Duodenal mucosa (tissue), 2 donors: Measurements from ENCODE around the gene IGFN1.

Experiments used
- H3K27ac ChIP-seq: one replicate; pipeline ENCODE4 v1.7.0; 2013; ENCODE audit warnings: low read depth, low read length
- H3K27me3 ChIP-seq, 2 donors: one replicate each; pipeline ENCODE4 v1.7.0; 2013; ENCODE audit warnings: low read length in 2 of 2, control low read depth in 1 of 2; ENCODE audit not compliant: insufficient read depth in 2 of 2, control insufficient read depth in 1 of 2
- H3K36me3 ChIP-seq, 2 donors: one replicate each; pipeline ENCODE4 v1.7.0; 2013; ENCODE audit warnings: low read length in 2 of 2, control low read depth in 1 of 2; ENCODE audit not compliant: insufficient read depth in 2 of 2, control insufficient read depth in 1 of 2
- H3K4me1 ChIP-seq, 2 donors: one replicate each; pipeline ENCODE4 v1.7.0; 2013; ENCODE audit warnings: low read length in 2 of 2, control low read depth in 1 of 2; ENCODE audit not compliant: insufficient read depth in 2 of 2, control insufficient read depth in 1 of 2
- H3K4me3 ChIP-seq, 2 donors: one replicate each; pipeline ENCODE4 v1.7.0; 2013; ENCODE audit warnings: low read length in 2 of 2, low read depth in 1 of 2
- H3K9ac ChIP-seq, 2 donors: one replicate each; pipeline ENCODE4 v1.7.0; 2013; ENCODE audit warnings: low read length in 2 of 2, low read depth in 1 of 2
- H3K9me3 ChIP-seq, 2 donors: one replicate each; pipeline ENCODE4 v1.7.0; 2013; ENCODE audit warnings: low read length in 2 of 2, control low read depth in 1 of 2; ENCODE audit not compliant: control insufficient read depth in 1 of 2

IGFN1 gene

GRCh38 chr1:201261771-201262547 is 71.3 kb downstream of the IGFN1 start:
- Histone ChIP-seq H3K4me1 (peaks cover 10% of the 10 kb centered on the region in 2 donors), H3K36me3 (no peaks in the 10 kb centered on the region), H3K4me3 (no peak overlapping the region), H3K27me3 (peaks cover 15 to 24% of the 10 kb centered on the region in 2 donors), H3K9ac (no peak overlapping the region), H3K27ac (no peak overlapping the region), H3K9me3 (no peaks in the 10 kb centered on the region)

GRCh38 chr1:201262963-201263608 is 72.5 kb downstream of the IGFN1 start:
- Histone ChIP-seq H3K4me3 (no peak overlapping the region), H3K9me3 (no peaks in the 10 kb centered on the region), H3K9ac (no peak overlapping the region), H3K4me1 (peaks cover 10% of the 10 kb centered on the region in 2 donors), H3K36me3 (no peaks in the 10 kb centered on the region), H3K27me3 (peaks cover 15 to 26% of the 10 kb centered on the region in 2 donors), H3K27ac (no peak overlapping the region)

- Histone ChIP-seq H3K27me3 (peaks cover 15 to 29% of the 10 kb centered on the region in 2 donors), H3K4me3 (no peak overlapping the region), H3K27ac (no peak overlapping the region), H3K9me3 (no peaks in the 10 kb centered on the region), H3K36me3 (no peaks in the 10 kb centered on the region), H3K4me1 (peaks cover 10% of the 10 kb centered on the region in 2 donors), H3K9ac (no peak overlapping the region)
Observed at GRCh38 chr1:201264072-201264471, 73.4 kb downstream of the IGFN1 start.

GRCh38 chr1:201264554-201264953 is 73.9 kb downstream of the IGFN1 start:
- no peaks in the 10 kb centered on the region for H3K36me3 ChIP-seq
- no peak overlapping the region for H3K9ac ChIP-seq
- peaks cover 7 to 8% of the 10 kb centered on the region in 2 donors for H3K4me1 ChIP-seq
- no peak overlapping the region for H3K4me3 ChIP-seq
- H3K27me3 ChIP-seq: peaks cover 15 to 29% of the 10 kb centered on the region in 2 donors
- H3K9me3 ChIP-seq: no peaks in the 10 kb centered on the region
- H3K27ac ChIP-seq: no peak overlapping the region

GRCh38 chr1:201265756-201266155 is 75.1 kb downstream of the IGFN1 start:
- Histone ChIP-seq H3K4me1 (no peaks in the 10 kb centered on the region), H3K9me3 (no peaks in the 10 kb centered on the region), H3K27me3 (peaks cover 15 to 21% of the 10 kb centered on the region in 2 donors), H3K4me3 (no peak overlapping the region), H3K27ac (no peak overlapping the region), H3K9ac (no peak overlapping the region), H3K36me3 (no peaks in the 10 kb centered on the region)

- H3K27me3 ChIP-seq: peaks cover 10 to 18% of the 10 kb centered on the region in 2 donors
- H3K9me3 ChIP-seq: no peaks in the 10 kb centered on the region
- H3K9ac ChIP-seq: no peak overlapping the region
- H3K36me3 ChIP-seq: no peaks in the 10 kb centered on the region
- H3K27ac ChIP-seq: no peak overlapping the region
- H3K4me3 ChIP-seq: no peak overlapping the region
- H3K4me1 ChIP-seq: no peaks in the 10 kb centered on the region
Observed at GRCh38 chr1:201266276-201266675, 75.7 kb downstream of the IGFN1 start.

GRCh38 chr1:201266774-201267173 is 76.2 kb downstream of the IGFN1 start:
- H3K4me3 ChIP-seq: no peak overlapping the region
- H3K27me3 ChIP-seq: peaks cover 7 to 18% of the 10 kb centered on the region in 2 donors
- no peak overlapping the region for H3K27ac ChIP-seq
- H3K4me1 ChIP-seq: no peaks in the 10 kb centered on the region
- H3K9me3 ChIP-seq: no peaks in the 10 kb centered on the region
- no peak overlapping the region for H3K9ac ChIP-seq
- no peaks in the 10 kb centered on the region for H3K36me3 ChIP-seq

- Histone ChIP-seq H3K9ac (no peak overlapping the region), H3K9me3 (no peaks in the 10 kb centered on the region), H3K4me3 (no peak overlapping the region), H3K4me1 (no peaks in the 10 kb centered on the region), H3K27me3 (peaks cover 3 to 18% of the 10 kb centered on the region in 2 donors), H3K36me3 (no peaks in the 10 kb centered on the region), H3K27ac (no peak overlapping the region)
Observed at GRCh38 chr1:201267481-201268229, 77.0 kb downstream of the IGFN1 start.

GRCh38 chr1:201268604-201269151 is 78.1 kb downstream of the IGFN1 start:
- H3K27ac ChIP-seq: no peak overlapping the region
- H3K4me1 ChIP-seq: no peaks in the 10 kb centered on the region
- peaks cover 3 to 17% of the 10 kb centered on the region in 2 donors for H3K27me3 ChIP-seq

GRCh38 chr1:201269281-201269680 is 78.7 kb downstream of the IGFN1 start:
- Histone ChIP-seq H3K9ac (no peak overlapping the region), H3K36me3 (no peaks in the 10 kb centered on the region), H3K27ac (no peak overlapping the region), H3K4me3 (no peak overlapping the region), H3K9me3 (no peaks in the 10 kb centered on the region), H3K4me1 (no peaks in the 10 kb centered on the region), H3K27me3 (peaks cover 3 to 13% of the 10 kb centered on the region in 2 donors)

More at GRCh38 chr1:201268604-201269151, 78.1 kb downstream of the IGFN1 start:
- Histone ChIP-seq H3K4me3 (no peak overlapping the region), H3K9me3 (no peaks in the 10 kb centered on the region), H3K9ac (no peak overlapping the region), H3K36me3 (no peaks in the 10 kb centered on the region)
